Psoas muscle (tissue), 8 donors: ENCODE results near the gene POU2AF3. TPM values are rescaled to one million over a fixed set of nuclear protein-coding genes. Genes with fewer than 3 reads are reported as not detected.

Experiments
- ATAC-seq, 4 donors: fragments of 200-7000 bp; cut with Tn5 transposase; one replicate each; pipeline ENCODE4 v1.9.1; 2020; ENCODE audit warnings: moderate library complexity in 3 of 4, mild to moderate bottlenecking in 2 of 4
- DNase-seq, 2 donors: peaks; one replicate each; pipeline ENCODE4 v3.0.0-alpha.2; 2020
- H3K27ac ChIP-seq: fragments of 200-600 bp; one replicate; pipeline ENCODE4 v1.8.0; 2022
- H3K27me3 ChIP-seq, 3 donors: fragments of 200-600 bp in 1 of 3; one replicate each; pipeline versions ENCODE4 v1.6.1 to v1.8.0; 2013 to 2022; ENCODE audit warnings: low read length in 2 of 3, mild to moderate bottlenecking in 2 of 3, moderate library complexity in 1 of 3; ENCODE audit not compliant: insufficient read depth in 3 of 3
- H3K36me3 ChIP-seq, 2 donors: fragments of 200-600 bp in 1 of 2; one replicate each; pipeline versions ENCODE4 v1.6.1 to v1.8.0; 2013 to 2022; ENCODE audit warnings: low read depth in 1 of 2, mild to moderate bottlenecking in 1 of 2, moderate library complexity in 1 of 2; ENCODE audit not compliant: insufficient read depth in 1 of 2
- H3K4me1 ChIP-seq: fragments of 200-600 bp; one replicate; pipeline ENCODE4 v1.8.0; 2022
- H3K4me3 ChIP-seq: fragments of 200-600 bp; one replicate; pipeline ENCODE4 v1.8.0; 2022; ENCODE audit warnings: mild to moderate bottlenecking
- H3K9me3 ChIP-seq: fragments of 200-600 bp; one replicate; pipeline ENCODE4 v1.8.0; 2022
- CTCF ChIP-seq: fragments of 200-600 bp; IDR thresholded peaks from one replicate; pipeline ENCODE4 v1.8.0; 2022; ENCODE audit warnings: antibody characterized with exemption
- WGBS, 3 donors: extraction: QIAGEN DNeasy Blood & Tissue Kit; methylation state at CpG; one replicate each; pipeline versions ENCODE4 v1.1.6 to v1.1.7; 2013; 5-methylcytosine and 5-hydroxymethylcytosine counted together
- intact Hi-C, 2 donors: fragments of 100-400 bp; cut with DNase I; formaldehyde crosslinking; loops; one replicate each; pipeline versions ENCODE4 v1.11.0 to v1.14.2; 2022
- polyA plus RNA-seq, 3 donors: library from polyadenylated mRNA; stranded (reverse); fragments of 200-250 nt; gene quantifications; one replicate each; pipeline ENCODE4 v1.2.3, GENCODE V29; 2013
- total RNA-seq, 4 donors: library from RNA; stranded (reverse); fragmentation: NEBNext Ultra II Directional in 2 of 4; extraction: Animal tissue kit (Norgen Biotek cat#: 25700) in 2 of 4; gene quantifications; one replicate each; pipeline versions ENCODE4 v1.2.1 to v1.2.4, GENCODE V29; 2021 to 2023
- donor health status: healthy with polysubstance abuse.
- donor health status: DM: no; HTN: no; CAD: no; lungs with moderate emphysema.
- donor health status: Bipolar disorder and iron deficiency.
- donor health status: healthy.
- donor health status: DM: yes; HTN: yes; CAD: no.
- donor health status: DM: no; HTN: no; CAD: no.
- donor health status: DM: no; HTN: no; CAD: no.
- donor health status: DM: yes; HTN: yes; CAD: no.

POU2AF3 gene
- total and polyA plus RNA-seq, 7 donors: 0.21 to 0.69 (median 0.50) TPM; not detected in 1

DNA sequence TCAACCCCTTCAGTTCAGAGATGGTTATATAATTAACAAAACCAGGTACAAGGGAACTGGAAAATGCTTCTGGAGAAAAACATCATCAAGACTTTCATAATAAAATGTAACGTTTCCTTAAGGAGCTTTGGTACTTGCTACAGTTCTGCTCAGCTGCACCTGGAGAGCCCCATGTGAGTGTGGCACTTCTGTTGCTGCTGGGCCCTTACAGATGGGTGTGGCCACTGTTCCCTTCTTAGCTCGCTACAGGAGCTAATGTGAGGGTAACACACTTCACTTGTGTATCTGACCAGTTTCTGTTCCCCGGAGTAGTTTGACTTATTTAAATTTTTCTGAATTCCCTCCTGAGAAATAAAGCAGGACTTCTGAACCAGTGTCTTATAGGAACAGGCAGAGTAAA lies 4.0 kb downstream of the POU2AF3 start:
- ATAC-seq: no peak
- Histone ChIP-seq H3K4me1 (peaks cover 3% of the 10 kb centered on the region), H3K36me3 (no peaks in the 10 kb centered on the region), H3K27ac (no peak overlapping the region), H3K9me3 (no peaks in the 10 kb centered on the region), H3K4me3 (no peak overlapping the region), H3K27me3 (no peaks in the 10 kb centered on the region)
- no peak for DNase-seq
- no peak for TF ChIP-seq CTCF
- 66 to 78% (median 70%) methylated on average over 3 of the region's 3 CpGs for WGBS, 3 donors
- intact Hi-C loops: no loop called here

- H3K27me3 ChIP-seq: no peaks in the 10 kb centered on the region
- H3K4me1 ChIP-seq: peaks cover 1% of the 10 kb centered on the region
- H3K36me3 ChIP-seq: no peaks in the 10 kb centered on the region
- H3K27ac ChIP-seq: no peak overlapping the region
- no peak for DNase-seq
- 34 to 44% (median 43%) methylated on average over 4 of the region's 4 CpGs for WGBS, 3 donors
- no peak for ATAC-seq
- intact Hi-C loops: no loop called here
- no peak for TF ChIP-seq CTCF
- no peaks in the 10 kb centered on the region for H3K9me3 ChIP-seq
- no peak overlapping the region for H3K4me3 ChIP-seq
These were observed 5.1 kb downstream of the POU2AF3 start for GRCh38 chr11:111303461-111303860.

- DNase-seq (no peak), ATAC-seq (no peak)
- TF ChIP-seq CTCF: no peak
- H3K36me3 ChIP-seq: no peaks in the 10 kb centered on the region
- WGBS, 3 donors: 80 to 83% (median 80%) methylated on average over 5 of the region's 5 CpGs
- H3K4me1 ChIP-seq: no peaks in the 10 kb centered on the region
- H3K27ac ChIP-seq: no peak overlapping the region
- no peak overlapping the region for H3K4me3 ChIP-seq
- H3K27me3 ChIP-seq: no peaks in the 10 kb centered on the region
- H3K9me3 ChIP-seq: no peaks in the 10 kb centered on the region
- intact Hi-C loops: no loop called here
These were observed 6.9 kb downstream of the POU2AF3 start for GRCh38 chr11:111305162-111305802.

DNA sequence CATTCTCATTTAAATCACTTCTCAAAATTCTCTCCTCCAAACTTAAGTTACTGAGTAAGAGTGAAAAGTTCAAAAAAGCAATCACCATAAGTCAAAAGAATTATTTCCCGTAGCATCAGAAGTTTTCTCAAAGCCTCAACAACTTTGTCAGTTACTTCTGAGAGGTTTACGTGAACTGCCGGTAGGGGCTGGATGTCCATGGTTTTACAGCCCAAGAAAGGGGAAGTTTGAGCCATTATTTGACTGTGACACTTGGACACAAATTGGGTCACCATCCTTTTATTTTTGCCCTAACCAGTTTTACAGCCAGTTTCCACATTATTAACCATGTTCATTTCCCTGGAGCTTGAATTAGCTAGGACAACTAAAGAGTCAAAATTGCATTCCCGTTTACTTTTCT lies 7.5 kb downstream of the POU2AF3 start:
- TF ChIP-seq CTCF: no peak
- Histone ChIP-seq H3K4me1 (no peaks in the 10 kb centered on the region), H3K36me3 (no peaks in the 10 kb centered on the region), H3K27ac (no peak overlapping the region), H3K4me3 (no peak overlapping the region), H3K9me3 (no peaks in the 10 kb centered on the region), H3K27me3 (no peaks in the 10 kb centered on the region)
- intact Hi-C loops: no loop called here
- DNase-seq (no peak), ATAC-seq (no peak)
- 65 to 74% (median 69%) methylated on average over 4 of the region's 4 CpGs for WGBS, 3 donors

DNA sequence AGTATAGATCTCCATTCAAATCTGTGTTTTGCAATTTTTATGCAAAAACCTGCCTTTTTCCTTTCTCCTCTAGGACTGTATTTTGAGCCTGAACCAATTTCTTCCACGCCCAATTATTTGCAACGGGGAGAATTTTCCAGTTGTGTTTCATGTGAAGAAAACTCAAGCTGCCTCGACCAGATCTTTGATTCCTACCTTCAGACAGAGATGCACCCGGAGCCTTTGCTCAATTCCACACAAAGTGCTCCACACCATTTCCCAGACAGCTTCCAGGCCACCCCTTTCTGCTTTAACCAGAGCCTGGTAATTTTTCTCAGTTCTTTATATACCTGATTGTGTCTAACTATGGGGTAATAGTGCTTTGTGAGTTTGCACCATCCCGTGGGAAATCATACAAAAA lies 8.0 kb downstream of the POU2AF3 start:
- Histone ChIP-seq H3K4me3 (no peak overlapping the region), H3K27ac (no peak overlapping the region), H3K9me3 (no peaks in the 10 kb centered on the region), H3K36me3 (no peaks in the 10 kb centered on the region), H3K4me1 (no peaks in the 10 kb centered on the region), H3K27me3 (no peaks in the 10 kb centered on the region)
- intact Hi-C loops: no loop called here
- 56 to 68% (median 57%) methylated on average over 5 of the region's 5 CpGs for WGBS, 3 donors
- ATAC-seq (no peak), DNase-seq (no peak)
- TF ChIP-seq CTCF: no peak
